Measurements from ENCODE around the gene SERPIND1.

GRCh38 chr22:20794650-20795413 is 20.9 kb downstream of the SERPIND1 start:
- TF ChIP-seq MYC (IDR thresholded peaks at IDR 0.05; ENCODE audit: low read depth, low read length) (no peak), CTCF (IDR thresholded peaks at IDR 0.05; ENCODE audit: low read depth, low read length) (no peak), POLR2A (IDR thresholded peaks at IDR 0.05; ENCODE audit: extremely low read depth, insufficient read length) (no peak), MAX (IDR thresholded peaks at IDR 0.05; ENCODE audit: low read depth, low read length) (no peak)

Measured in NB4 (cell line).